HCT116 (cell line): Measurements from ENCODE around the gene CAPN2. TPM values are rescaled to one million over a fixed set of nuclear protein-coding genes. Genes with fewer than 3 reads are reported as not detected.

Experiments
- ATAC-seq: fragments of 200-7000 bp; cut with Tn5 transposase; 2 replicates; pipeline ENCODE4 v1.9.1; 2020; ENCODE audit warnings: mild to moderate bottlenecking, moderate library complexity
- BruUV-seq: library from RNA; stranded (reverse); fragments of 400-500 nt; replicated peaks from 2 replicates; lab custom pipeline; 2021; lab: Mats Ljungman, UMichigan
- CTCF ChIA-PET: fragments of 300-600 bp; sonication (Branson Sonifier 250); formaldehyde crosslinking; loops from one replicate; lab custom pipeline; 2021; ENCODE audit warnings: antibody characterized with exemption; lab: Charles Lee
- POLR2A ChIA-PET: fragments of 300-600, 350-600 bp; sonication (Branson Sonifier 250); formaldehyde crosslinking; loops from one replicate; lab custom pipeline; 2021; ENCODE audit warnings: antibody characterized with exemption; lab: Charles Lee
- RAD21 ChIA-PET, 2 experiments: fragments of 300-600 bp; sonication (Branson Sonifier 250); formaldehyde crosslinking; loops; one replicate each; lab custom pipeline; 2023; ENCODE audit warnings: low total read pairs in 2 of 2; ENCODE audit not compliant: uncharacterized antibody in 2 of 2, unreplicated experiment in 2 of 2, low non-redundant PET in 1 of 2; lab: Charles Lee
- DNase-seq: peaks from one replicate; pipeline ENCODE4 v3.0.0-alpha.2; 2010; ENCODE audit warnings: low read depth, low spot score
- H2AFZ ChIP-seq: fragments of 200-600 bp; shearing (Covaris generic), sonication (generic); 2 replicates; pipeline ENCODE4 v1.6.1; 2017; ENCODE audit warnings: low read depth, mixed run types, mixed read lengths, antibody characterized with exemption, low read length; ENCODE audit not compliant: poor library complexity, severe bottlenecking
- H3K27ac ChIP-seq: 2 replicates; pipeline ENCODE4 v1.5.1; 2012; ENCODE audit warnings: low read depth, low read length
- H3K27me3 ChIP-seq: fragments of 200-600 bp; sonication (generic); 2 replicates; pipeline ENCODE4 v1.6.1; 2016; ENCODE audit warnings: mixed run types, low read length, mixed read lengths; ENCODE audit not compliant: insufficient read depth
- H3K36me3 ChIP-seq, 2 experiments: fragments of 200-500 bp in 1 of 2; fragments of 200-600 bp in 1 of 2; sonication (Bioruptor generic) in 1 of 2; sonication (generic) in 1 of 2; 2 replicates each; pipeline versions ENCODE4 v1.5.1 to v1.6.1; 2014 to 2016; ENCODE audit warnings: low read length in 2 of 2, inconsistent platforms in 1 of 2, mixed read lengths in 1 of 2, mixed run types in 1 of 2; ENCODE audit not compliant: insufficient read depth in 2 of 2, control insufficient read depth in 1 of 2
- H3K4me1 ChIP-seq, 2 experiments: fragments of 200-600 bp in 1 of 2; sonication (generic) in 1 of 2; 2 replicates each; pipeline versions ENCODE4 v1.5.1 to v1.6.1; 2012 to 2017; ENCODE audit warnings: low read length in 2 of 2, inconsistent platforms in 1 of 2, mild to moderate bottlenecking in 1 of 2, mixed read lengths in 1 of 2, mixed run types in 1 of 2, moderate library complexity in 1 of 2; ENCODE audit not compliant: insufficient read depth in 2 of 2, control insufficient read depth in 1 of 2
- H3K4me2 ChIP-seq: fragments of 200-600 bp; sonication (generic); 2 replicates; pipeline ENCODE4 v1.6.1; 2017; ENCODE audit warnings: mixed run types, low read length, mixed read lengths
- H3K4me3 ChIP-seq, 2 experiments: fragments of 200-600 bp in 1 of 2; sonication (generic) in 1 of 2; replicated peaks in 1 of 2; 2 replicates each; pipeline ENCODE4 v1.5.1; 2011 to 2016; ENCODE audit warnings: low read length in 2 of 2, control low read depth in 1 of 2, low read depth in 1 of 2, mild to moderate bottlenecking in 1 of 2, mixed read lengths in 1 of 2, mixed run types in 1 of 2
- H3K79me2 ChIP-seq: fragments of 200-600 bp; sonication (generic); 2 replicates; pipeline ENCODE4 v1.6.1; 2017; ENCODE audit warnings: mild to moderate bottlenecking, mixed run types, low read length, moderate library complexity, mixed read lengths; ENCODE audit not compliant: insufficient read depth
- H3K9ac ChIP-seq: fragments of 200-600 bp; sonication (generic); 2 replicates; pipeline ENCODE4 v1.6.1; 2016; ENCODE audit warnings: low read length, mixed read lengths
- H3K9me2 ChIP-seq: fragments of 200-600 bp; sonication (generic), shearing (Covaris generic); 2 replicates; pipeline ENCODE4 v1.6.1; 2017; ENCODE audit warnings: mixed run types, mild to moderate bottlenecking, moderate library complexity; ENCODE audit not compliant: insufficient read depth
- H3K9me3 ChIP-seq, 2 experiments: fragments of 200-500 bp in 1 of 2; fragments of 200-600 bp in 1 of 2; sonication (Bioruptor generic) in 1 of 2; sonication (generic) in 1 of 2; 2 replicates each; pipeline ENCODE4 v1.6.1; 2014 to 2017; ENCODE audit warnings: low read length in 2 of 2, mixed read lengths in 2 of 2, inconsistent platforms in 1 of 2, low read depth in 1 of 2, mild to moderate bottlenecking in 1 of 2, mixed run types in 1 of 2, moderate library complexity in 1 of 2; ENCODE audit not compliant: control insufficient read depth in 1 of 2, insufficient read depth in 1 of 2
- H4K20me1 ChIP-seq: fragments of 200-600 bp; sonication (generic), shearing (Covaris generic); 2 replicates; pipeline ENCODE4 v1.6.1; 2017; ENCODE audit warnings: mixed run types, mild to moderate bottlenecking, moderate library complexity; ENCODE audit not compliant: insufficient read depth
- ATF3 ChIP-seq: IDR thresholded peaks from 2 replicates; pipeline ENCODE4 v1.6.1; 2012
- CBX3 ChIP-seq: IDR thresholded peaks from 2 replicates; pipeline ENCODE4 v1.6.1; 2012; ENCODE audit warnings: low read depth
- CEBPB ChIP-seq: IDR thresholded peaks from 2 replicates; pipeline ENCODE4 v1.6.1; 2012; ENCODE audit warnings: low read depth
- CTCF ChIP-seq, 3 experiments: fragments of 200-600 bp in 1 of 3; sonication (generic) in 1 of 3; IDR thresholded peaks in 2 of 3; conservative IDR thresholded peaks in 1 of 3; 2 replicates each; pipeline ENCODE4 v1.5.1; 2012 to 2017; ENCODE audit warnings: low read depth in 2 of 3, low read length in 2 of 3, antibody characterized with exemption in 1 of 3, borderline replicate concordance in 1 of 3, control low read depth in 1 of 3, mild to moderate bottlenecking in 1 of 3, mixed read lengths in 1 of 3, mixed run types in 1 of 3, moderate library complexity in 1 of 3; ENCODE audit not compliant: insufficient read depth in 1 of 3
- EGR1 ChIP-seq: IDR thresholded peaks from 2 replicates; pipeline ENCODE4 v1.6.1; 2012; ENCODE audit warnings: low read depth
- ELF1 ChIP-seq: IDR thresholded peaks from 2 replicates; pipeline ENCODE4 v1.6.1; 2012; ENCODE audit warnings: low read depth, borderline replicate concordance
- EZH2 ChIP-seq: fragments of 200-600 bp; sonication (generic); IDR thresholded peaks from 2 replicates; pipeline ENCODE4 v1.6.1; 2017; ENCODE audit warnings: antibody characterized with exemption, mixed run types
- MAX ChIP-seq: IDR thresholded peaks from 2 replicates; pipeline ENCODE4 v1.6.1; 2012
- POLR2AphosphoS5 ChIP-seq: IDR thresholded peaks from 2 replicates; pipeline ENCODE4 v1.6.1; 2011; ENCODE audit warnings: mild to moderate bottlenecking, low read depth, low read length, moderate library complexity
- RAD21 ChIP-seq: IDR thresholded peaks from 2 replicates; pipeline ENCODE4 v1.6.1; 2012; ENCODE audit warnings: low read depth, mild to moderate bottlenecking
- SIN3A ChIP-seq: IDR thresholded peaks from 2 replicates; pipeline ENCODE4 v1.6.1; 2012; ENCODE audit warnings: low read depth
- SP1 ChIP-seq: IDR thresholded peaks from 2 replicates; pipeline ENCODE4 v1.6.1; 2012; ENCODE audit warnings: low read depth
- SRF ChIP-seq: IDR thresholded peaks from 2 replicates; pipeline ENCODE4 v1.6.1; 2012; ENCODE audit warnings: low read depth
- TCF7L2 ChIP-seq: IDR thresholded peaks from 2 replicates; pipeline ENCODE4 v1.7.0; 2011; ENCODE audit warnings: borderline replicate concordance, inconsistent platforms; ENCODE audit not compliant: insufficient read depth, insufficient read length; ENCODE audit errors: extremely low read depth
- YY1 ChIP-seq: IDR thresholded peaks from 2 replicates; pipeline ENCODE4 v1.6.1; 2011; ENCODE audit warnings: low read length, low read depth, moderate library complexity, mild to moderate bottlenecking; ENCODE audit not compliant: insufficient replicate concordance; ENCODE audit errors: extremely low read depth
- intact Hi-C: fragments of 100-400 bp; cut with micrococcal nuclease; formaldehyde crosslinking; loops from 2 replicates; pipeline ENCODE4 v1.10.0; 2022
- total RNA-seq: library from RNA; stranded (reverse); gene quantifications from one replicate; pipeline ENCODE4 v1.2.1, GENCODE V29; 2021; ENCODE audit not compliant: unreplicated experiment

Gene CAPN2
- total RNA-seq, 1 experiment from 2014 or later, result 173 TPM

GRCh38 chr1:223700388-223700918 lies 11.9 kb upstream of the CAPN2 start:
- Histone ChIP-seq H3K79me2 (no peaks in the 10 kb centered on the region), H3K4me2 (peak overlapping the region; percentile 89), H3K4me3 (peak overlapping the region in 1 of 2 experiments; percentile 53; a peak in 2 of 4 replicates), H3K9me3 (no peaks in the 10 kb centered on the region), H4K20me1 (no peaks in the 10 kb centered on the region), H3K4me1 (peaks cover 34 to 74% of the 10 kb centered on the region in 2 experiments), H3K27ac (peak overlapping the region; percentile 87), H3K9ac (peak overlapping the region; percentile 73), H3K27me3 (no peaks in the 10 kb centered on the region), H2AFZ (no peak overlapping the region), H3K9me2 (no peaks in the 10 kb centered on the region), H3K36me3 (no peaks in the 10 kb centered on the region)
- POLR2A ChIA-PET, result interaction anchor here (0.8 to 2.4 kb wide), 7 partner anchors 11 to 76 kb away, joined by 3 to 9 read pairs (median 6); partner anchors contain the start of gene CAPN2
- DNase-seq, result peak; percentile 38
- intact Hi-C loops, result loop anchor here (5.0 kb wide), 1 partner anchor 147 kb away; the partner anchor contains the start of gene TP53BP2
- CTCF ChIA-PET, result interaction anchor here (0.6 to 1.7 kb wide), 4 partner anchors 11 to 348 kb away, joined by 3 to 10 read pairs (median 5); partner anchors contain the start of gene CAPN2
- peak; percentile 16 for ATAC-seq
- RAD21 ChIA-PET, result interaction anchor here in 1 of 2 experiments (0.9 kb wide), 1 partner anchor 72 kb away, joined by 3 read pairs; no protein-coding TSS in a partner anchor
- BruUV-seq, result no TSS peak
- TF ChIP-seq ELF1, result no peak
- TF ChIP-seq MAX, result no peak
- no peak for TF ChIP-seq EGR1
- no peak for TF ChIP-seq SRF
- no peak for TF ChIP-seq CTCF (IDR thresholded peaks at IDR 0.05 in 2 of 3, conservative IDR thresholded peaks at IDR 0.05 in 1 of 3; ENCODE audit: borderline replicate concordance in 1 of 3, insufficient read depth in 1 of 3, low read depth in 2 of 3, low read length in 2 of 3)
- no peak for TF ChIP-seq POLR2AphosphoS5
- no peak for TF ChIP-seq YY1
- TF ChIP-seq CEBPB, result no peak
- no peak for TF ChIP-seq EZH2
- TF ChIP-seq RAD21, result no peak
- TF ChIP-seq SP1, result no peak
- no peak for TF ChIP-seq TCF7L2
- no peak for TF ChIP-seq CBX3
- TF ChIP-seq ATF3, result no peak
- TF ChIP-seq SIN3A, result no peak
